ENCODE results near the gene MUC5B.

Gene MUC5B

GRCh38 chr11:1204381-1205101 is 18.3 kb upstream of the MUC5B start:
- Histone ChIP-seq H3K27ac (ENCODE audit: low read depth, low read length) (no peak overlapping the region), H3K36me3 (ENCODE audit: control insufficient read depth in 5 of 5, insufficient read depth in 5 of 5, low read length in 5 of 5) (no peaks in the 10 kb centered on the region), H3K9me3 (ENCODE audit: control insufficient read depth in 5 of 5, low read length in 5 of 5) (peaks cover 0 to under 1% (median 0%) of the 10 kb centered on the region in 5 donors), H3K9ac (ENCODE audit: low read length in 5 of 5) (no peak overlapping the region), H3K4me3 (ENCODE audit: low read depth in 1 of 5, low read length in 5 of 5) (no peak overlapping the region), H3K27me3 (ENCODE audit: control insufficient read depth in 5 of 5, insufficient read depth in 4 of 5, low read length in 5 of 5) (peaks cover 13 to 39% (median 22%) of the 10 kb centered on the region in 5 donors), H3K4me1 (ENCODE audit: control insufficient read depth in 5 of 5, insufficient read depth in 5 of 5, low read length in 5 of 5) (peaks cover 0 to 4% (median 0%) of the 10 kb centered on the region in 5 donors)

- Histone ChIP-seq H3K4me1 (ENCODE audit: control insufficient read depth in 5 of 5, insufficient read depth in 5 of 5, low read length in 5 of 5) (peaks cover 0 to 4% (median 0%) of the 10 kb centered on the region in 5 donors), H3K9me3 (ENCODE audit: control insufficient read depth in 5 of 5, low read length in 5 of 5) (peaks cover 0 to 5% (median 0%) of the 10 kb centered on the region in 5 donors), H3K27me3 (ENCODE audit: control insufficient read depth in 5 of 5, insufficient read depth in 4 of 5, low read length in 5 of 5) (peaks cover 10 to 32% (median 18%) of the 10 kb centered on the region in 5 donors), H3K9ac (ENCODE audit: low read length in 5 of 5) (no peak overlapping the region), H3K36me3 (ENCODE audit: control insufficient read depth in 5 of 5, insufficient read depth in 5 of 5, low read length in 5 of 5) (no peaks in the 10 kb centered on the region), H3K4me3 (ENCODE audit: low read depth in 1 of 5, low read length in 5 of 5) (no peak overlapping the region), H3K27ac (ENCODE audit: low read depth, low read length) (no peak overlapping the region)
Observed at GRCh38 chr11:1205121-1205986, 17.5 kb upstream of the MUC5B start.

- Histone ChIP-seq H3K9me3 (ENCODE audit: control insufficient read depth in 5 of 5, low read length in 5 of 5) (peaks cover 0 to 8% (median 0%) of the 10 kb centered on the region in 5 donors), H3K9ac (ENCODE audit: low read length in 5 of 5) (no peak overlapping the region), H3K36me3 (ENCODE audit: control insufficient read depth in 5 of 5, insufficient read depth in 5 of 5, low read length in 5 of 5) (no peaks in the 10 kb centered on the region), H3K4me1 (ENCODE audit: control insufficient read depth in 5 of 5, insufficient read depth in 5 of 5, low read length in 5 of 5) (peaks cover 0 to 4% (median 0%) of the 10 kb centered on the region in 5 donors), H3K4me3 (ENCODE audit: low read depth in 1 of 5, low read length in 5 of 5) (no peak overlapping the region), H3K27me3 (ENCODE audit: control insufficient read depth in 5 of 5, insufficient read depth in 4 of 5, low read length in 5 of 5) (peaks cover 8 to 27% (median 17%) of the 10 kb centered on the region in 5 donors), H3K27ac (ENCODE audit: low read depth, low read length) (no peak overlapping the region)
Observed at GRCh38 chr11:1205987-1206331, 16.9 kb upstream of the MUC5B start.

GRCh38 chr11:1206391-1207271 is 16.2 kb upstream of the MUC5B start:
- H3K4me3 ChIP-seq (ENCODE audit: low read depth in 1 of 5, low read length in 5 of 5), result no peak overlapping the region
- H3K27ac ChIP-seq (ENCODE audit: low read depth, low read length), result no peak overlapping the region
- peaks cover 0 to 14% (median 3%) of the 10 kb centered on the region in 5 donors for H3K9me3 ChIP-seq (ENCODE audit: control insufficient read depth in 5 of 5, low read length in 5 of 5)
- H3K27me3 ChIP-seq (ENCODE audit: control insufficient read depth in 5 of 5, insufficient read depth in 4 of 5, low read length in 5 of 5), result peaks cover 8 to 27% (median 17%) of the 10 kb centered on the region in 5 donors
- H3K36me3 ChIP-seq (ENCODE audit: control insufficient read depth in 5 of 5, insufficient read depth in 5 of 5, low read length in 5 of 5), result no peaks in the 10 kb centered on the region
- H3K4me1 ChIP-seq (ENCODE audit: control insufficient read depth in 5 of 5, insufficient read depth in 5 of 5, low read length in 5 of 5), result peaks cover 0 to 4% (median 0%) of the 10 kb centered on the region in 5 donors
- no peak overlapping the region for H3K9ac ChIP-seq (ENCODE audit: low read length in 5 of 5)

- Histone ChIP-seq H3K27ac (ENCODE audit: low read depth, low read length) (no peak overlapping the region), H3K27me3 (ENCODE audit: control insufficient read depth in 5 of 5, insufficient read depth in 4 of 5, low read length in 5 of 5) (peaks cover 8 to 24% (median 17%) of the 10 kb centered on the region in 5 donors), H3K9ac (ENCODE audit: low read length in 5 of 5) (no peak overlapping the region), H3K4me3 (ENCODE audit: low read depth in 1 of 5, low read length in 5 of 5) (no peak overlapping the region), H3K4me1 (ENCODE audit: control insufficient read depth in 5 of 5, insufficient read depth in 5 of 5, low read length in 5 of 5) (peaks cover 0 to 4% (median 0%) of the 10 kb centered on the region in 5 donors), H3K36me3 (ENCODE audit: control insufficient read depth in 5 of 5, insufficient read depth in 5 of 5, low read length in 5 of 5) (no peaks in the 10 kb centered on the region), H3K9me3 (ENCODE audit: control insufficient read depth in 5 of 5, low read length in 5 of 5) (peaks cover 2 to 22% (median 11%) of the 10 kb centered on the region in 5 donors)
Observed at GRCh38 chr11:1207401-1208143, 15.3 kb upstream of the MUC5B start.

GRCh38 chr11:1208144-1208393 is 14.8 kb upstream of the MUC5B start:
- Histone ChIP-seq H3K4me1 (ENCODE audit: control insufficient read depth in 5 of 5, insufficient read depth in 5 of 5, low read length in 5 of 5) (peaks cover 0 to 3% (median 0%) of the 10 kb centered on the region in 5 donors), H3K4me3 (ENCODE audit: low read depth in 1 of 5, low read length in 5 of 5) (no peak overlapping the region), H3K27ac (ENCODE audit: low read depth, low read length) (no peak overlapping the region), H3K9me3 (ENCODE audit: control insufficient read depth in 5 of 5, low read length in 5 of 5) (peaks cover 2 to 25% (median 11%) of the 10 kb centered on the region in 5 donors), H3K9ac (ENCODE audit: low read length in 5 of 5) (no peak overlapping the region), H3K27me3 (ENCODE audit: control insufficient read depth in 5 of 5, insufficient read depth in 4 of 5, low read length in 5 of 5) (peaks cover 8 to 23% (median 17%) of the 10 kb centered on the region in 5 donors), H3K36me3 (ENCODE audit: control insufficient read depth in 5 of 5, insufficient read depth in 5 of 5, low read length in 5 of 5) (no peaks in the 10 kb centered on the region)

GRCh38 chr11:1208394-1209261 is 14.2 kb upstream of the MUC5B start:
- Histone ChIP-seq H3K27me3 (ENCODE audit: control insufficient read depth in 5 of 5, insufficient read depth in 4 of 5, low read length in 5 of 5) (peaks cover 2 to 17% (median 13%) of the 10 kb centered on the region in 5 donors), H3K27ac (ENCODE audit: low read depth, low read length) (no peak overlapping the region), H3K4me1 (ENCODE audit: control insufficient read depth in 5 of 5, insufficient read depth in 5 of 5, low read length in 5 of 5) (no peaks in the 10 kb centered on the region), H3K9ac (ENCODE audit: low read length in 5 of 5) (no peak overlapping the region), H3K4me3 (ENCODE audit: low read depth in 1 of 5, low read length in 5 of 5) (no peak overlapping the region), H3K9me3 (ENCODE audit: control insufficient read depth in 5 of 5, low read length in 5 of 5) (peaks cover 2 to 27% (median 11%) of the 10 kb centered on the region in 5 donors), H3K36me3 (ENCODE audit: control insufficient read depth in 5 of 5, insufficient read depth in 5 of 5, low read length in 5 of 5) (no peaks in the 10 kb centered on the region)

GRCh38 chr11:1209371-1210057 is 13.4 kb upstream of the MUC5B start:
- no peak overlapping the region for H3K27ac ChIP-seq (ENCODE audit: low read depth, low read length)
- H3K27me3 ChIP-seq (ENCODE audit: control insufficient read depth in 5 of 5, insufficient read depth in 4 of 5, low read length in 5 of 5), result peaks cover 0 to 13% (median 5%) of the 10 kb centered on the region in 5 donors
- H3K4me3 ChIP-seq (ENCODE audit: low read depth in 1 of 5, low read length in 5 of 5), result no peak overlapping the region
- no peak overlapping the region for H3K9ac ChIP-seq (ENCODE audit: low read length in 5 of 5)
- H3K4me1 ChIP-seq (ENCODE audit: control insufficient read depth in 5 of 5, insufficient read depth in 5 of 5, low read length in 5 of 5), result no peaks in the 10 kb centered on the region
- peaks cover 2 to 27% (median 11%) of the 10 kb centered on the region in 5 donors for H3K9me3 ChIP-seq (ENCODE audit: control insufficient read depth in 5 of 5, low read length in 5 of 5)
- no peaks in the 10 kb centered on the region for H3K36me3 ChIP-seq (ENCODE audit: control insufficient read depth in 5 of 5, insufficient read depth in 5 of 5, low read length in 5 of 5)

Data from subcutaneous abdominal adipose tissue (tissue), 5 donors.